B cell (primary cell): ENCODE measurements around the gene FBN2. TPM values are rescaled to one million over a fixed set of nuclear protein-coding genes. Genes with fewer than 3 reads are reported as not detected.

Experiments
- ATAC-seq: fragments of 200-7000 bp; cut with Tn5 transposase; one replicate; pipeline ENCODE4 v1.10.0; 2021; ENCODE audit warnings: low read depth, mild to moderate bottlenecking, moderate number of reproducible peaks, moderate library complexity
- CTCF ChIA-PET: fragments of 350-600 bp; sonication (Branson Sonifier 250); formaldehyde crosslinking; loops from one replicate; lab custom pipeline; 2021; ENCODE audit warnings: antibody characterized with exemption, inconsistent platforms; lab: Charles Lee
- POLR2A ChIA-PET: fragments of 350-600 bp; sonication (Branson Sonifier 250); formaldehyde crosslinking; loops from one replicate; lab custom pipeline; 2021; ENCODE audit warnings: antibody characterized with exemption; lab: Charles Lee
- DNase-seq: peaks from one replicate; pipeline ENCODE4 v3.0.0; 2013
- H2AFZ ChIP-seq: 2 replicates; pipeline ENCODE4 v1.6.1; 2012; ENCODE audit warnings: mild to moderate bottlenecking, low read depth, low read length; ENCODE audit not compliant: insufficient read depth, poor library complexity, severe bottlenecking
- H3K27ac ChIP-seq, 2 donors: 1 replicate in 1 of 2; 2 replicates in 1 of 2; pipeline ENCODE4 v1.5.1; 2012 to 2013; ENCODE audit warnings: low read length in 2 of 2, mild to moderate bottlenecking in 2 of 2, moderate library complexity in 1 of 2
- H3K27me3 ChIP-seq, 4 experiments: fragments of 200-600 bp in 1 of 4; sonication (generic) in 1 of 4; replicated peaks in 1 of 4; 1 replicate in 2 of 4; 2 replicates in 2 of 4; pipeline versions ENCODE4 v1.6.1 to v1.7.0; 2013 to 2016; ENCODE audit warnings: low read length in 3 of 4, mild to moderate bottlenecking in 2 of 4, mixed read lengths in 1 of 4, moderate library complexity in 1 of 4; ENCODE audit not compliant: insufficient read depth in 4 of 4, control insufficient read depth in 3 of 4; ENCODE audit errors: control extremely low read depth in 1 of 4
- H3K36me3 ChIP-seq, 2 experiments: replicated peaks in 1 of 2; 1 replicate in 1 of 2; 2 replicates in 1 of 2; pipeline versions ENCODE4 v1.6.1 to v1.7.1; 2013; ENCODE audit warnings: low read length in 1 of 2; ENCODE audit not compliant: insufficient read depth in 2 of 2, control insufficient read depth in 1 of 2; ENCODE audit errors: control extremely low read depth in 1 of 2, extremely low read depth in 1 of 2
- H3K4me1 ChIP-seq, 2 donors: fragments of 200-600 bp in 1 of 2; sonication (generic) in 1 of 2; 1 replicate in 1 of 2; 2 replicates in 1 of 2; pipeline versions ENCODE4 v1.5.1 to v1.6.1; 2013 to 2017; ENCODE audit warnings: low read length in 2 of 2; ENCODE audit not compliant: control insufficient read depth in 2 of 2, insufficient read depth in 2 of 2
- H3K4me2 ChIP-seq: replicated peaks from 2 replicates; pipeline ENCODE3; 2012; ENCODE audit warnings: mild to moderate bottlenecking, low read depth, low read length; ENCODE audit not compliant: poor library complexity, severe bottlenecking
- H3K4me3 ChIP-seq, 5 experiments: fragments of 200-600 bp in 1 of 5; sonication (generic) in 1 of 5; 1 replicate in 3 of 5; 2 replicates in 2 of 5; pipeline versions ENCODE4 v1.5.1 to v1.7.0; 2011 to 2016; ENCODE audit warnings: low read length in 4 of 5, mild to moderate bottlenecking in 4 of 5, low read depth in 2 of 5, control low read depth in 1 of 5, moderate library complexity in 1 of 5; ENCODE audit not compliant: insufficient read depth in 1 of 5; ENCODE audit errors: control extremely low read depth in 1 of 5, extremely low read depth in 1 of 5
- H3K79me2 ChIP-seq: fragments of 200-600 bp; sonication (generic); one replicate; pipeline ENCODE4 v1.6.0; 2016; ENCODE audit warnings: low read length; ENCODE audit not compliant: control insufficient read depth, insufficient read depth
- H3K9ac ChIP-seq: fragments of 200-600 bp; sonication (generic); 2 replicates; pipeline ENCODE4 v1.6.1; 2017; ENCODE audit warnings: mild to moderate bottlenecking, low read length, moderate library complexity
- H3K9me3 ChIP-seq, 3 donors: one replicate each; pipeline versions ENCODE4 v1.6.1 to v1.7.1; 2013; ENCODE audit warnings: low read length in 2 of 3; ENCODE audit not compliant: control insufficient read depth in 2 of 3, insufficient read depth in 1 of 3; ENCODE audit errors: control extremely low read depth in 1 of 3
- H4K20me1 ChIP-seq: 2 replicates; pipeline ENCODE4 v1.6.0; 2012; ENCODE audit warnings: mild to moderate bottlenecking, low read length; ENCODE audit not compliant: insufficient read depth, control insufficient read depth, poor library complexity, severe bottlenecking
- H3K27ac Mint-ChIP-seq: one replicate; pipeline ENCODE4 v1.8.0; 2021; ENCODE audit warnings: mixed read lengths
- H3K27me3 Mint-ChIP-seq: one replicate; pipeline ENCODE4 v1.8.0; 2021; ENCODE audit warnings: mixed read lengths
- H3K4me1 Mint-ChIP-seq: one replicate; pipeline ENCODE4 v1.8.0; 2021; ENCODE audit warnings: mixed read lengths
- H3K4me3 Mint-ChIP-seq: one replicate; pipeline ENCODE4 v1.8.0; 2021; ENCODE audit warnings: mixed read lengths
- H3K9me3 Mint-ChIP-seq: one replicate; pipeline ENCODE4 v1.8.0; 2022; ENCODE audit warnings: mixed read lengths; ENCODE audit not compliant: insufficient read depth
- EZH2 ChIP-seq: IDR thresholded peaks from 2 replicates; pipeline ENCODE4 v1.6.1; 2012; ENCODE audit warnings: borderline replicate concordance, low read depth, mild to moderate bottlenecking, moderate library complexity, low read length; ENCODE audit not compliant: insufficient read depth, poor library complexity, severe bottlenecking
- WGBS: methylation state at CpG from one replicate; pipeline ENCODE4 v1.1.5; 2013; ENCODE audit warnings: missing lambda C conversion rate; ENCODE audit not compliant: insufficient coverage; 5-methylcytosine and 5-hydroxymethylcytosine counted together
- intact Hi-C: fragments of 100-400 bp; cut with micrococcal nuclease; formaldehyde crosslinking; loops from one replicate; pipeline ENCODE4 v1.10.0; 2022
- polyA plus RNA-seq: library from polyadenylated mRNA; depleted of rRNA; stranded (reverse); fragments of >200 nt; gene quantifications from 2 replicates; pipeline ENCODE4 v1.2.3, GENCODE V29; 2012
- total RNA-seq, 2 donors: library from RNA; stranded (reverse); fragments of 120-200 nt in 1 of 2; gene quantifications; 1 replicate in 1 of 2; 2 replicates in 1 of 2; pipeline versions ENCODE4 v1.2.3 to v1.2.4, GENCODE V29; 2013 to 2022
- TF ChIP-seq, protein P1 (sequence below): fragments of 200-600 bp; IDR thresholded peaks from one replicate; pipeline ENCODE4 v1.8.0; 2022; ENCODE audit warnings: antibody characterized with exemption, mild to moderate bottlenecking

Gene FBN2
- total and polyA plus RNA-seq, 2 donors (not counting 1 experiment from before 2014, with no cell fraction given) = 0.03 TPM; not detected in 1

DNA sequence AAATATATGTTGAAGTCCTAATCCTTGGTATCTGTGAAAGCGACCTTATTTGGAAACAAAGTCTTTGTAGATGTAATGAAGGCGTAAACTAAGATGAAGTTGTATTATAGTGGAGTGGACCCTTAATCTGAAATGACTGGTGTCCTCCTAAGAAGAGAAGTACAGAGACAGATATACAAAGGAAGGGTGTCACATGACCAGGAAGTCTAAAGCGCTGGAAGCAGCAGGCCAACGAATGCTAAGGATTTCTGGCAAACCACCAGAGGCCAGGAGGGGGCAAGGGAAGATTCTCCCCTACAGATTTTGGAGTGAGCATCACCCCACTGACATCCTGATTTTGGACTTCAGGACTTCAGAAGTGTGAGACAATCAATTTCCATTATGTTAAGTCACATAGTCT lies 292.1 kb downstream of the FBN2 start:
- ChIA-PET POLR2A (no interaction called here), CTCF (no interaction called here)
- Histone ChIP-seq H3K27me3 (no peaks in the 10 kb centered on the region), H3K36me3 (no peaks in the 10 kb centered on the region), H3K4me1 (no peaks in the 10 kb centered on the region), H3K9me3 (no peaks in the 10 kb centered on the region), H3K4me3 (no peak overlapping the region), H4K20me1 (no peaks in the 10 kb centered on the region), H3K9ac (no peak overlapping the region), H2AFZ (no peak overlapping the region), H3K27ac (no peak overlapping the region), H3K79me2 (no peaks in the 10 kb centered on the region), H3K4me2 (no peak overlapping the region)
- no peak overlapping the region for H3K27ac Mint-ChIP-seq
- TF ChIP-seq EZH2 = no peak
- TF ChIP-seq, protein P1, sequence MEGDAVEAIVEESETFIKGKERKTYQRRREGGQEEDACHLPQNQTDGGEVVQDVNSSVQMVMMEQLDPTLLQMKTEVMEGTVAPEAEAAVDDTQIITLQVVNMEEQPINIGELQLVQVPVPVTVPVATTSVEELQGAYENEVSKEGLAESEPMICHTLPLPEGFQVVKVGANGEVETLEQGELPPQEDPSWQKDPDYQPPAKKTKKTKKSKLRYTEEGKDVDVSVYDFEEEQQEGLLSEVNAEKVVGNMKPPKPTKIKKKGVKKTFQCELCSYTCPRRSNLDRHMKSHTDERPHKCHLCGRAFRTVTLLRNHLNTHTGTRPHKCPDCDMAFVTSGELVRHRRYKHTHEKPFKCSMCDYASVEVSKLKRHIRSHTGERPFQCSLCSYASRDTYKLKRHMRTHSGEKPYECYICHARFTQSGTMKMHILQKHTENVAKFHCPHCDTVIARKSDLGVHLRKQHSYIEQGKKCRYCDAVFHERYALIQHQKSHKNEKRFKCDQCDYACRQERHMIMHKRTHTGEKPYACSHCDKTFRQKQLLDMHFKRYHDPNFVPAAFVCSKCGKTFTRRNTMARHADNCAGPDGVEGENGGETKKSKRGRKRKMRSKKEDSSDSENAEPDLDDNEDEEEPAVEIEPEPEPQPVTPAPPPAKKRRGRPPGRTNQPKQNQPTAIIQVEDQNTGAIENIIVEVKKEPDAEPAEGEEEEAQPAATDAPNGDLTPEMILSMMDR = no peak
- no peaks in the 10 kb centered on the region for H3K9me3 Mint-ChIP-seq
- H3K27me3 Mint-ChIP-seq = no peaks in the 10 kb centered on the region
- H3K4me1 Mint-ChIP-seq = no peaks in the 10 kb centered on the region
- DNase-seq = no peak
- WGBS = 88% methylated on average over 4 of the region's 4 CpGs
- no peak overlapping the region for H3K4me3 Mint-ChIP-seq
- intact Hi-C loops = no loop called here
- ATAC-seq = no peak

DNA sequence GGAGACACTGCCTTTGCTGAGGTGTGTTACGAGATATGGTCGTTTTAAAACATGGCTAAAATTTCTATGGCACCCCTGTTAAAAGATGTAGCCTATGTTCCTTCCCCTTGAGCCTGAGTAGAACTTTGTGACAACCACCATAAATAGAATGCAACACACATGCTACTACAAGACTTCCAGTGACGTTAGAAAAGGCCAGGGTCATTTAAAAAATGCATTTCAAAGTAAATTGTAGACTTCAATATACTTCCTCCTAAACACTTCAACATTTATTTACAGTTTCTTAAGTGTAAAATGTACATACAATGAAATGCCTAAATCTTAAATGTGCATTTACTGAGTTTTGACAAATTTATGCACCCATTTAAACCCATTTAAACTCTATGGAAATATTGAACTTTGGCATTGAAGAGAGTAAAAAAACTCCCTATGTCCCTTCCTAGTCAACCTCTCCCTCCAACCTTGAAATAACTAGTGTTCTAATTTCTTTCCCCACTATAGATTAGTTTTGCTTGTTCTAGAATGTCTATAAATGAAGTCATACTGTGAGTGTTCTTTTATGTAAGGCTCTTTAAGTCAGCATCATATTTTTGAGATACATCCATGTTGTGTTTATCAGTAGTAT lies 294.0 kb downstream of the FBN2 start:
- H3K9me3 Mint-ChIP-seq = no peaks in the 10 kb centered on the region
- DNase-seq = no peak
- POLR2A ChIA-PET = no interaction called here

More for the DNA sequence above, 294.0 kb downstream of the FBN2 start:
- H3K27me3 ChIP-seq = no peaks in the 10 kb centered on the region
- intact Hi-C loops = no loop called here
- no peak overlapping the region for H3K9ac ChIP-seq
- no peaks in the 10 kb centered on the region for H3K9me3 ChIP-seq
- Mint-ChIP-seq H3K27ac (no peak overlapping the region), H3K27me3 (peaks cover 2% of the 10 kb centered on the region), H3K4me1 (no peaks in the 10 kb centered on the region), H3K4me3 (no peak overlapping the region)
- no peaks in the 10 kb centered on the region for H4K20me1 ChIP-seq
- no peaks in the 10 kb centered on the region for H3K4me1 ChIP-seq
- H2AFZ ChIP-seq = no peak overlapping the region
- no peak overlapping the region for H3K4me3 ChIP-seq
- no peaks in the 10 kb centered on the region for H3K79me2 ChIP-seq
- ATAC-seq = no peak
- CTCF ChIA-PET = no interaction called here
- 92% methylated on average over 2 of the region's 3 CpGs for WGBS
- TF ChIP-seq, protein P1 = no peak
- TF ChIP-seq EZH2 = no peak
- H3K27ac ChIP-seq = no peak overlapping the region
- no peak overlapping the region for H3K4me2 ChIP-seq
- H3K36me3 ChIP-seq = no peaks in the 10 kb centered on the region
